SK-N-SH treated with all-trans-retinoic acid at 6 μM for 48 hours (cell line): ENCODE measurements around the gene HHAT.

Experiments
- ATAC-seq: fragments of 200-7000 bp; cut with Tn5 transposase; 3 replicates; pipeline ENCODE4 v1.9.1; 2020; ENCODE audit warnings: mild to moderate bottlenecking, moderate library complexity
- ARNTL ChIP-seq: fragments of 450-650 bp; formaldehyde crosslinking; IDR thresholded peaks from 2 replicates; pipeline ENCODE4 v1.5.0; 2020; ENCODE audit warnings: low read depth, mild to moderate bottlenecking, moderate library complexity, borderline replicate concordance
- BACH2 ChIP-seq: fragments of 250-450 bp; sonication (Bioruptor Pico); IDR thresholded peaks from 2 replicates; pipeline ENCODE4 v1.9.0; 2021; ENCODE audit warnings: mild to moderate bottlenecking, borderline replicate concordance
- CSDC2 ChIP-seq: fragments of 250-450 bp; sonication (Bioruptor Pico); IDR thresholded peaks from 2 replicates; pipeline ENCODE4 v1.5.0; 2020; ENCODE audit warnings: mild to moderate bottlenecking, moderate library complexity
- ESRRG ChIP-seq: fragments of 250-450 bp; sonication (Bioruptor Pico); IDR thresholded peaks from 2 replicates; pipeline ENCODE4 v1.6.1; 2021; ENCODE audit warnings: mild to moderate bottlenecking
- GLIS3 ChIP-seq: fragments of 250-450 bp; sonication (Bioruptor Pico); IDR thresholded peaks from 2 replicates; pipeline ENCODE4 v1.5.0; 2020; ENCODE audit warnings: mild to moderate bottlenecking, moderate library complexity
- ISL1 ChIP-seq: fragments of 250-450 bp; sonication (Bioruptor Pico); IDR thresholded peaks from 2 replicates; pipeline ENCODE4 v2.1.2; 2022; ENCODE audit warnings: mild to moderate bottlenecking, moderate library complexity
- PPARA ChIP-seq: fragments of 250-450 bp; sonication (Bioruptor Pico); IDR thresholded peaks from 2 replicates; pipeline ENCODE4 v1.5.0; 2020; ENCODE audit warnings: mild to moderate bottlenecking, borderline replicate concordance
- RARB ChIP-seq: fragments of 250-450 bp; sonication (Bioruptor Pico); IDR thresholded peaks from 2 replicates; pipeline ENCODE4 v1.8.0; 2021; ENCODE audit warnings: mild to moderate bottlenecking, moderate library complexity
- SNAI2 ChIP-seq: fragments of 250-450 bp; sonication (Bioruptor Pico); IDR thresholded peaks from 2 replicates; pipeline ENCODE4 v1.5.0; 2020; ENCODE audit warnings: mild to moderate bottlenecking, moderate library complexity
- TCF4 ChIP-seq: fragments of 250-450 bp; sonication (Bioruptor Pico); IDR thresholded peaks from 2 replicates; pipeline ENCODE4 v1.8.0; 2021; ENCODE audit warnings: mild to moderate bottlenecking, moderate library complexity, borderline replicate concordance
- TOX ChIP-seq: fragments of 250-450 bp; sonication (Bioruptor Pico); IDR thresholded peaks from 2 replicates; pipeline ENCODE4 v1.8.0; 2021; ENCODE audit warnings: mild to moderate bottlenecking, moderate library complexity, borderline replicate concordance
- ZC3H10 ChIP-seq: fragments of 250-450 bp; sonication (Bioruptor Pico); IDR thresholded peaks from 2 replicates; pipeline ENCODE4 v1.5.1; 2021; ENCODE audit warnings: mild to moderate bottlenecking, moderate library complexity
- ZFP3 ChIP-seq: fragments of 250-450 bp; sonication (Bioruptor Pico); IDR thresholded peaks from 2 replicates; pipeline ENCODE4 v1.5.0; 2020; ENCODE audit warnings: mild to moderate bottlenecking, moderate library complexity
- ZFP30 ChIP-seq: fragments of 450-650 bp; formaldehyde crosslinking; IDR thresholded peaks from 2 replicates; pipeline ENCODE4 v1.5.0; 2022; ENCODE audit warnings: mild to moderate bottlenecking, moderate library complexity
- ZNF70 ChIP-seq: fragments of 450-650 bp; formaldehyde crosslinking; IDR thresholded peaks from 2 replicates; pipeline ENCODE4 v1.5.0; 2020; ENCODE audit warnings: mild to moderate bottlenecking, moderate library complexity
- TF ChIP-seq, protein P1 (sequence below): fragments of 250-450 bp; sonication (Bioruptor Pico); IDR thresholded peaks from 2 replicates; pipeline ENCODE4 v1.5.0; 2020; ENCODE audit warnings: mild to moderate bottlenecking, moderate library complexity
- TF ChIP-seq, protein P2 (sequence below): fragments of 250-450 bp; sonication (Bioruptor Pico); IDR thresholded peaks from 2 replicates; pipeline ENCODE4 v1.8.0; 2021; ENCODE audit warnings: low read depth, mild to moderate bottlenecking, moderate library complexity, borderline replicate concordance
- TF ChIP-seq, protein P3 (sequence below): fragments of 250-450 bp; sonication (Bioruptor Pico); IDR thresholded peaks from 2 replicates; pipeline ENCODE4 v1.8.0; 2020; ENCODE audit warnings: mild to moderate bottlenecking, moderate library complexity, borderline replicate concordance
- TF ChIP-seq, protein P4 (sequence below): fragments of 250-450 bp; sonication (Bioruptor Pico); IDR thresholded peaks from 2 replicates; pipeline ENCODE4 v1.5.1; 2021; ENCODE audit warnings: mild to moderate bottlenecking, moderate library complexity
- TF ChIP-seq, protein P5 (sequence below): fragments of 250-450 bp; sonication (Bioruptor Pico); IDR thresholded peaks from 2 replicates; pipeline ENCODE4 v1.5.1; 2020; ENCODE audit warnings: low read depth, mild to moderate bottlenecking, moderate library complexity

HHAT gene

DNA sequence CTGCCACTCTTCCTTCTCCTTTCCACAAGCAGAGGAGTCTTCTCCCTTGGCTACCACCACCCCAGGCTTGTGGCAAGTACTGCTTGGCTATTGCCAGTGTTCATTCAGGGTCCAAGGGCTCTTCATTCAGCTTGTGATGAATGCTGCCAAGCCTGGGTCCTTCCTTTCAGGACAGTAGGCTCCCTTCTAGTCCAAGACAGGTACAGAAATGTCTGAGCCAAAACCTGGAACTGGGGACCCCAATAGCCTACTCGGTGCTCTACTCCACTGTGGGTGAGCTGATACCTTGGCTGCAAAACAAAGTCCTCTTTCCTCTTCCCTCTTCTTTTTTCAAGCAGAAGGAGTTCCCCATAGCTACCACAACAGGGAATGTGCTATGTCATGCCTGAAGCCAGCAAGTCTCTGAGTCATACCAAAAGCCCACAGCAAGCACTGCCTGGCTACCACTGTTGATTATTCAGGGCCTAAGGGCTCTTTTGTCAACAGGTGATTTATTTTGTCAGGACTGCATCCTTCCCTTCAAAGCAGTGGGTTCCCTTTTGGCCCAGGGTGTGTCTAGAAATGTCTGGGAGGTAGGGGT lies 268.9 kb downstream of the HHAT start:
- TF ChIP-seq BACH2 (no peak), TCF4 (CRISPR knock-in tag) (no peak), TOX (CRISPR knock-in tag) (no peak), ZFP3 (CRISPR knock-in tag) (no peak), ZC3H10 (no peak), SNAI2 (no peak), ZFP30 (CRISPR knock-in tag) (no peak), GLIS3 (CRISPR knock-in tag) (no peak), CSDC2 (CRISPR knock-in tag) (no peak), ARNTL (CRISPR knock-in tag) (no peak), ESRRG (CRISPR knock-in tag) (no peak), RARB (CRISPR knock-in tag) (no peak)
- TF ChIP-seq, protein P1, sequence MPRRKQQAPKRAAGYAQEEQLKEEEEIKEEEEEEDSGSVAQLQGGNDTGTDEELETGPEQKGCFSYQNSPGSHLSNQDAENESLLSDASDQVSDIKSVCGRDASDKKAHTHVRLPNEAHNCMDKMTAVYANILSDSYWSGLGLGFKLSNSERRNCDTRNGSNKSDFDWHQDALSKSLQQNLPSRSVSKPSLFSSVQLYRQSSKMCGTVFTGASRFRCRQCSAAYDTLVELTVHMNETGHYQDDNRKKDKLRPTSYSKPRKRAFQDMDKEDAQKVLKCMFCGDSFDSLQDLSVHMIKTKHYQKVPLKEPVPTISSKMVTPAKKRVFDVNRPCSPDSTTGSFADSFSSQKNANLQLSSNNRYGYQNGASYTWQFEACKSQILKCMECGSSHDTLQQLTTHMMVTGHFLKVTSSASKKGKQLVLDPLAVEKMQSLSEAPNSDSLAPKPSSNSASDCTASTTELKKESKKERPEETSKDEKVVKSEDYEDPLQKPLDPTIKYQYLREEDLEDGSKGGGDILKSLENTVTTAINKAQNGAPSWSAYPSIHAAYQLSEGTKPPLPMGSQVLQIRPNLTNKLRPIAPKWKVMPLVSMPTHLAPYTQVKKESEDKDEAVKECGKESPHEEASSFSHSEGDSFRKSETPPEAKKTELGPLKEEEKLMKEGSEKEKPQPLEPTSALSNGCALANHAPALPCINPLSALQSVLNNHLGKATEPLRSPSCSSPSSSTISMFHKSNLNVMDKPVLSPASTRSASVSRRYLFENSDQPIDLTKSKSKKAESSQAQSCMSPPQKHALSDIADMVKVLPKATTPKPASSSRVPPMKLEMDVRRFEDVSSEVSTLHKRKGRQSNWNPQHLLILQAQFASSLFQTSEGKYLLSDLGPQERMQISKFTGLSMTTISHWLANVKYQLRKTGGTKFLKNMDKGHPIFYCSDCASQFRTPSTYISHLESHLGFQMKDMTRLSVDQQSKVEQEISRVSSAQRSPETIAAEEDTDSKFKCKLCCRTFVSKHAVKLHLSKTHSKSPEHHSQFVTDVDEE (CRISPR knock-in tag), result no peak
- TF ChIP-seq, protein P2, sequence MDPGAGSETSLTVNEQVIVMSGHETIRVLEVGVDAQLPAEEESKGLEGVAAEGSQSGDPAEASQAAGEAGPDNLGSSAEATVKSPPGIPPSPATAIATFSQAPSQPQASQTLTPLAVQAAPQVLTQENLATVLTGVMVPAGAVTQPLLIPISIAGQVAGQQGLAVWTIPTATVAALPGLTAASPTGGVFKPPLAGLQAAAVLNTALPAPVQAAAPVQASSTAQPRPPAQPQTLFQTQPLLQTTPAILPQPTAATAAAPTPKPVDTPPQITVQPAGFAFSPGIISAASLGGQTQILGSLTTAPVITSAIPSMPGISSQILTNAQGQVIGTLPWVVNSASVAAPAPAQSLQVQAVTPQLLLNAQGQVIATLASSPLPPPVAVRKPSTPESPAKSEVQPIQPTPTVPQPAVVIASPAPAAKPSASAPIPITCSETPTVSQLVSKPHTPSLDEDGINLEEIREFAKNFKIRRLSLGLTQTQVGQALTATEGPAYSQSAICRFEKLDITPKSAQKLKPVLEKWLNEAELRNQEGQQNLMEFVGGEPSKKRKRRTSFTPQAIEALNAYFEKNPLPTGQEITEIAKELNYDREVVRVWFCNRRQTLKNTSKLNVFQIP (CRISPR knock-in tag), result no peak
- TF ChIP-seq, protein P3, sequence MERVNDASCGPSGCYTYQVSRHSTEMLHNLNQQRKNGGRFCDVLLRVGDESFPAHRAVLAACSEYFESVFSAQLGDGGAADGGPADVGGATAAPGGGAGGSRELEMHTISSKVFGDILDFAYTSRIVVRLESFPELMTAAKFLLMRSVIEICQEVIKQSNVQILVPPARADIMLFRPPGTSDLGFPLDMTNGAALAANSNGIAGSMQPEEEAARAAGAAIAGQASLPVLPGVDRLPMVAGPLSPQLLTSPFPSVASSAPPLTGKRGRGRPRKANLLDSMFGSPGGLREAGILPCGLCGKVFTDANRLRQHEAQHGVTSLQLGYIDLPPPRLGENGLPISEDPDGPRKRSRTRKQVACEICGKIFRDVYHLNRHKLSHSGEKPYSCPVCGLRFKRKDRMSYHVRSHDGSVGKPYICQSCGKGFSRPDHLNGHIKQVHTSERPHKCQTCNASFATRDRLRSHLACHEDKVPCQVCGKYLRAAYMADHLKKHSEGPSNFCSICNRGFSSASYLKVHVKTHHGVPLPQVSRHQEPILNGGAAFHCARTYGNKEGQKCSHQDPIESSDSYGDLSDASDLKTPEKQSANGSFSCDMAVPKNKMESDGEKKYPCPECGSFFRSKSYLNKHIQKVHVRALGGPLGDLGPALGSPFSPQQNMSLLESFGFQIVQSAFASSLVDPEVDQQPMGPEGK (CRISPR knock-in tag), result no peak
- ATAC-seq, result peak; percentile 98

DNA sequence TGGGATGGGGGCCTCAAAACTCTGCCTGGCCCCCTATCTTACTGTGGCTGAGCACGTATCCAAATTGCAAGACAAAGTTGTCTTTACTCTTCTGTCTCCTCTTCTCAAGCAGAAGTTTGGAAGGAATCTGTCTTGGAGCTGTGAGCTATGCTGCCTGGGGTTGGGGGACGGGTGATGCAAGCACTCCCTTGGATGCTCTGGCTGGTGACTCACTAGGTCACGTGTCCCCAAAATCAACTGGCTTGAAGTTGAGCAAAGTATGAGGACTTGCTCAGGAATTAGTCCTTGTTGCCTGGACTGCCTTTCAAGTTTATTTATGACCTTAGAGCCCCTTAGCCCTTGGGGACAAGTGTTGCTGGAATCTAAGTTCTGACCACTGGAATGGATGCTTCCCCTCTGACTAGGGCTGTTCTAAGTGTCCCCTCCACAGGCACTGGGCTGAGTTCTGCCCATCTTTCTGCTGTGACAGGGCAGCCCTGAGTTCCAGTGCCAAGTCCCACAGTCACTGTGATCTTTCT lies 269.5 kb downstream of the HHAT start:
- ATAC-seq, result peak; percentile 94
- no peak for TF ChIP-seq ZC3H10
- TF ChIP-seq TCF4 (CRISPR knock-in tag), result no peak
- TF ChIP-seq, protein P1 (CRISPR knock-in tag), result no peak
- TF ChIP-seq ISL1 (CRISPR knock-in tag), result no peak
- no peak for TF ChIP-seq CSDC2 (CRISPR knock-in tag)
- no peak for TF ChIP-seq SNAI2
- TF ChIP-seq BACH2, result no peak
- TF ChIP-seq, protein P4, sequence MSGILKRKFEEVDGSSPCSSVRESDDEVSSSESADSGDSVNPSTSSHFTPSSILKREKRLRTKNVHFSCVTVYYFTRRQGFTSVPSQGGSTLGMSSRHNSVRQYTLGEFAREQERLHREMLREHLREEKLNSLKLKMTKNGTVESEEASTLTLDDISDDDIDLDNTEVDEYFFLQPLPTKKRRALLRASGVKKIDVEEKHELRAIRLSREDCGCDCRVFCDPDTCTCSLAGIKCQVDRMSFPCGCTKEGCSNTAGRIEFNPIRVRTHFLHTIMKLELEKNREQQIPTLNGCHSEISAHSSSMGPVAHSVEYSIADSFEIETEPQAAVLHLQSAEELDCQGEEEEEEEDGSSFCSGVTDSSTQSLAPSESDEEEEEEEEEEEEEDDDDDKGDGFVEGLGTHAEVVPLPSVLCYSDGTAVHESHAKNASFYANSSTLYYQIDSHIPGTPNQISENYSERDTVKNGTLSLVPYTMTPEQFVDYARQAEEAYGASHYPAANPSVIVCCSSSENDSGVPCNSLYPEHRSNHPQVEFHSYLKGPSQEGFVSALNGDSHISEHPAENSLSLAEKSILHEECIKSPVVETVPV (CRISPR knock-in tag), result no peak
- no peak for TF ChIP-seq ZFP3 (CRISPR knock-in tag)
- no peak for TF ChIP-seq ARNTL (CRISPR knock-in tag)
- TF ChIP-seq, protein P5, sequence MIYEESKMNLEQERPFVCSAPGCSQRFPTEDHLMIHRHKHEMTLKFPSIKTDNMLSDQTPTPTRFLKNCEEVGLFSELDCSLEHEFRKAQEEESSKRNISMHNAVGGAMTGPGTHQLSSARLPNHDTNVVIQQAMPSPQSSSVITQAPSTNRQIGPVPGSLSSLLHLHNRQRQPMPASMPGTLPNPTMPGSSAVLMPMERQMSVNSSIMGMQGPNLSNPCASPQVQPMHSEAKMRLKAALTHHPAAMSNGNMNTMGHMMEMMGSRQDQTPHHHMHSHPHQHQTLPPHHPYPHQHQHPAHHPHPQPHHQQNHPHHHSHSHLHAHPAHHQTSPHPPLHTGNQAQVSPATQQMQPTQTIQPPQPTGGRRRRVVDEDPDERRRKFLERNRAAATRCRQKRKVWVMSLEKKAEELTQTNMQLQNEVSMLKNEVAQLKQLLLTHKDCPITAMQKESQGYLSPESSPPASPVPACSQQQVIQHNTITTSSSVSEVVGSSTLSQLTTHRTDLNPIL (CRISPR knock-in tag), result no peak
- no peak for TF ChIP-seq PPARA (CRISPR knock-in tag)
- TF ChIP-seq, protein P2 (CRISPR knock-in tag), result no peak
- TF ChIP-seq ZNF70 (CRISPR knock-in tag), result no peak
- TF ChIP-seq, all 23 proteins: peak for 0
